Neural cell (in vitro differentiated cells): ENCODE data around the gene SMPX. TPM values are rescaled to one million over a fixed set of nuclear protein-coding genes. Genes with fewer than 3 reads are reported as not detected.

Experiments
- H2AFZ ChIP-seq: fragments of 200-600, 300-800 bp; sonication (generic), shearing (Covaris generic); 2 replicates; pipeline ENCODE4 v1.6.0; 2014; ENCODE audit warnings: low read depth, mild to moderate bottlenecking, antibody characterized with exemption, low read length, moderate library complexity
- H3F3A ChIP-seq: fragments of 200-600 bp; shearing (Covaris generic); 2 replicates; pipeline ENCODE4 v1.6.1; 2016; ENCODE audit warnings: mild to moderate bottlenecking, moderate library complexity, mixed read lengths, antibody characterized with exemption, low read length; ENCODE audit not compliant: insufficient read depth, poor library complexity, severe bottlenecking
- H3K27ac ChIP-seq: fragments of 200-600, 300-800 bp; sonication (generic), shearing (Covaris generic); 2 replicates; pipeline ENCODE4 v1.5.1; 2014; ENCODE audit warnings: mild to moderate bottlenecking, low read length, moderate library complexity
- H3K27me3 ChIP-seq: fragments of 300-800, 200-600 bp; sonication (generic), shearing (Covaris generic); 2 replicates; pipeline ENCODE4 v1.6.0; 2014; ENCODE audit warnings: mild to moderate bottlenecking, low read depth, low read length, moderate library complexity; ENCODE audit not compliant: insufficient read depth
- H3K36me3 ChIP-seq: fragments of 300-800, 200-600 bp; sonication (generic), shearing (Covaris generic); 2 replicates; pipeline ENCODE4 v1.5.1; 2014; ENCODE audit warnings: mild to moderate bottlenecking, antibody characterized with exemption, low read length, moderate library complexity; ENCODE audit not compliant: insufficient read depth
- H3K4me2 ChIP-seq: fragments of 300-800, 200-600 bp; sonication (generic), shearing (Covaris generic); 2 replicates; pipeline ENCODE4 v1.6.0; 2014; ENCODE audit warnings: mild to moderate bottlenecking, low read length
- H3K4me3 ChIP-seq: fragments of 300-800, 200-600 bp; sonication (generic), shearing (Covaris generic); 2 replicates; pipeline ENCODE4 v1.5.1; 2014; ENCODE audit warnings: mild to moderate bottlenecking, low read length, moderate library complexity
- H3K79me2 ChIP-seq: fragments of 200-600 bp; shearing (Covaris generic); replicated peaks from 2 replicates; pipeline ENCODE4 v1.6.0; 2014; ENCODE audit warnings: mild to moderate bottlenecking, low read length, moderate library complexity; ENCODE audit not compliant: insufficient read depth
- H3K9ac ChIP-seq: fragments of 300-800, 200-600 bp; sonication (generic), shearing (Covaris generic); 2 replicates; pipeline ENCODE4 v1.6.1; 2016; ENCODE audit warnings: mild to moderate bottlenecking, low read length, mixed read lengths
- H3K9me2 ChIP-seq: fragments of 200-600 bp; shearing (Covaris generic); 2 replicates; pipeline ENCODE4 v1.6.1; 2016; ENCODE audit warnings: mild to moderate bottlenecking, low read length, mixed read lengths; ENCODE audit not compliant: insufficient read depth
- H3K9me3 ChIP-seq: fragments of 200-600, 300-800 bp; sonication (generic), shearing (Covaris generic); 2 replicates; pipeline ENCODE4 v1.6.1; 2016; ENCODE audit warnings: mild to moderate bottlenecking, mixed run types, low read length, moderate library complexity, mixed read lengths
- H4K20me1 ChIP-seq: fragments of 200-600 bp; shearing (Covaris generic); 2 replicates; pipeline ENCODE4 v1.6.1; 2016; ENCODE audit warnings: mild to moderate bottlenecking, mixed run types; ENCODE audit not compliant: insufficient read depth
- EP300 ChIP-seq: fragments of 450-650 bp; conservative IDR thresholded peaks from 2 replicates; pipeline ENCODE4 v1.6.1; 2014; ENCODE audit warnings: antibody characterized with exemption, mild to moderate bottlenecking, moderate library complexity; ENCODE audit not compliant: poor library complexity, severe bottlenecking
- EZH2 ChIP-seq: fragments of 200-600, 300-800 bp; shearing (Covaris generic), sonication (generic); IDR thresholded peaks from 2 replicates; pipeline ENCODE4 v1.6.1; 2014; ENCODE audit warnings: antibody characterized with exemption, low read length, borderline replicate concordance, mild to moderate bottlenecking; ENCODE audit not compliant: insufficient read depth, poor library complexity, severe bottlenecking
- MXI1 ChIP-seq: fragments of 450-650 bp; conservative IDR thresholded peaks from 2 replicates; pipeline ENCODE4 v1.6.1; 2014; ENCODE audit warnings: antibody characterized with exemption, mild to moderate bottlenecking; ENCODE audit not compliant: poor library complexity, severe bottlenecking
- POLR2AphosphoS5 ChIP-seq: IDR thresholded peaks from 2 replicates; pipeline ENCODE4 v1.6.1; 2012
- RAD21 ChIP-seq: fragments of 450-650 bp; conservative IDR thresholded peaks from 2 replicates; pipeline ENCODE4 v1.6.1; 2014; ENCODE audit warnings: antibody characterized with exemption, mild to moderate bottlenecking, moderate library complexity
- SMC3 ChIP-seq: fragments of 450-650 bp; conservative IDR thresholded peaks from 2 replicates; pipeline ENCODE4 v1.6.1; 2014; ENCODE audit warnings: antibody characterized with exemption, mild to moderate bottlenecking, moderate library complexity; ENCODE audit not compliant: poor library complexity
- TAF1 ChIP-seq: IDR thresholded peaks from 2 replicates; pipeline ENCODE4 v1.6.1; 2012; ENCODE audit warnings: low read depth
- polyA minus RNA-seq: library from RNA; depleted of rRNA, polyadenylated mRNA; stranded (reverse); fragments of >200 nt; gene quantifications from 2 replicates; pipeline ENCODE4 v1.2.3, GENCODE V29; 2014
- polyA plus RNA-seq: library from polyadenylated mRNA; depleted of rRNA; stranded (reverse); fragments of >200 nt; gene quantifications from 2 replicates; pipeline ENCODE4 v1.2.3, GENCODE V29; 2014
- TF ChIP-seq, protein P1 (sequence below): IDR thresholded peaks from 2 replicates; pipeline ENCODE4 v1.6.1; 2012; ENCODE audit warnings: borderline replicate concordance
- TF ChIP-seq, protein P2 (sequence below): fragments of 450-650 bp; IDR thresholded peaks from 2 replicates; pipeline ENCODE4 v1.5.1; 2014; ENCODE audit warnings: antibody characterized with exemption, mild to moderate bottlenecking, moderate library complexity; ENCODE audit not compliant: poor library complexity, severe bottlenecking

The SMPX gene
- polyA plus RNA-seq (0.53 TPM in 1 of 2 replicates, not detected in the other), polyA minus RNA-seq (not detected in 2 replicates)

DNA sequence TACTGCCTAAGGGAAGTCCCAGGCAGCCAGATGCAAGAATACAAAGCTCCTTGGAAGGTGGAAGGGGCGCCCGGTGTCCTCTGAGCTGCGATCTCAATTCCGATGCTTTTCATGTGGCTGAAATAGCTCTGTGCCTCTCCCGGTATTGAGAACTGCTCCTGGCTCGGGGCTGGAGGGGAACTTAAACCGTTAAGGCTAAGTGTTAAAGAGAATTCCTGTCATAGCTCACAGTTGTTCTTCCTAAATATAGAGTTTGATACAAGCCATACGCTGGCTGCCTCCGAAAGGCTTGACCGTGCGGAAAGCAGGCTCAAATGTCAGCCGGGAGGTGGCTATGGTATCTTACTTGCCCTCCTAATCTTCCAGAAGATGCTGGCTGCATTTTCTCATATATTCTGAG lies at the start of gene SMPX:
TSS of gene SMPX (minus strand) at position 157 of the 400 bp plus-strand sequence. CDS start 3,826 bp downstream, outside the sequence.
- no peak within 1 kb of the TSS for H3K27ac ChIP-seq
- no peaks in the 10 kb centered on the region for H3K9me3 ChIP-seq
- no peaks in the 10 kb centered on the region for H3K27me3 ChIP-seq
- no peaks in the 10 kb centered on the region for H4K20me1 ChIP-seq
- no peaks in the 10 kb centered on the region for H3K9me2 ChIP-seq
- H3F3A ChIP-seq: no peaks in the 10 kb centered on the region
- no peak within 1 kb of the TSS for H3K9ac ChIP-seq
- no peaks in the 10 kb centered on the region for H3K36me3 ChIP-seq
- H3K4me3 ChIP-seq: no peak within 1 kb of the TSS
- no peak within 1 kb of the TSS for H3K4me2 ChIP-seq
- TF ChIP-seq POLR2AphosphoS5: no peak
- no peak for TF ChIP-seq EP300
- TF ChIP-seq EZH2: no peak
- no peak for TF ChIP-seq MXI1
- no peak for TF ChIP-seq TAF1
- no peak for TF ChIP-seq RAD21
- TF ChIP-seq, protein P1, sequence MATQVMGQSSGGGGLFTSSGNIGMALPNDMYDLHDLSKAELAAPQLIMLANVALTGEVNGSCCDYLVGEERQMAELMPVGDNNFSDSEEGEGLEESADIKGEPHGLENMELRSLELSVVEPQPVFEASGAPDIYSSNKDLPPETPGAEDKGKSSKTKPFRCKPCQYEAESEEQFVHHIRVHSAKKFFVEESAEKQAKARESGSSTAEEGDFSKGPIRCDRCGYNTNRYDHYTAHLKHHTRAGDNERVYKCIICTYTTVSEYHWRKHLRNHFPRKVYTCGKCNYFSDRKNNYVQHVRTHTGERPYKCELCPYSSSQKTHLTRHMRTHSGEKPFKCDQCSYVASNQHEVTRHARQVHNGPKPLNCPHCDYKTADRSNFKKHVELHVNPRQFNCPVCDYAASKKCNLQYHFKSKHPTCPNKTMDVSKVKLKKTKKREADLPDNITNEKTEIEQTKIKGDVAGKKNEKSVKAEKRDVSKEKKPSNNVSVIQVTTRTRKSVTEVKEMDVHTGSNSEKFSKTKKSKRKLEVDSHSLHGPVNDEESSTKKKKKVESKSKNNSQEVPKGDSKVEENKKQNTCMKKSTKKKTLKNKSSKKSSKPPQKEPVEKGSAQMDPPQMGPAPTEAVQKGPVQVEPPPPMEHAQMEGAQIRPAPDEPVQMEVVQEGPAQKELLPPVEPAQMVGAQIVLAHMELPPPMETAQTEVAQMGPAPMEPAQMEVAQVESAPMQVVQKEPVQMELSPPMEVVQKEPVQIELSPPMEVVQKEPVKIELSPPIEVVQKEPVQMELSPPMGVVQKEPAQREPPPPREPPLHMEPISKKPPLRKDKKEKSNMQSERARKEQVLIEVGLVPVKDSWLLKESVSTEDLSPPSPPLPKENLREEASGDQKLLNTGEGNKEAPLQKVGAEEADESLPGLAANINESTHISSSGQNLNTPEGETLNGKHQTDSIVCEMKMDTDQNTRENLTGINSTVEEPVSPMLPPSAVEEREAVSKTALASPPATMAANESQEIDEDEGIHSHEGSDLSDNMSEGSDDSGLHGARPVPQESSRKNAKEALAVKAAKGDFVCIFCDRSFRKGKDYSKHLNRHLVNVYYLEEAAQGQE: no peak
- TF ChIP-seq, protein P2, sequence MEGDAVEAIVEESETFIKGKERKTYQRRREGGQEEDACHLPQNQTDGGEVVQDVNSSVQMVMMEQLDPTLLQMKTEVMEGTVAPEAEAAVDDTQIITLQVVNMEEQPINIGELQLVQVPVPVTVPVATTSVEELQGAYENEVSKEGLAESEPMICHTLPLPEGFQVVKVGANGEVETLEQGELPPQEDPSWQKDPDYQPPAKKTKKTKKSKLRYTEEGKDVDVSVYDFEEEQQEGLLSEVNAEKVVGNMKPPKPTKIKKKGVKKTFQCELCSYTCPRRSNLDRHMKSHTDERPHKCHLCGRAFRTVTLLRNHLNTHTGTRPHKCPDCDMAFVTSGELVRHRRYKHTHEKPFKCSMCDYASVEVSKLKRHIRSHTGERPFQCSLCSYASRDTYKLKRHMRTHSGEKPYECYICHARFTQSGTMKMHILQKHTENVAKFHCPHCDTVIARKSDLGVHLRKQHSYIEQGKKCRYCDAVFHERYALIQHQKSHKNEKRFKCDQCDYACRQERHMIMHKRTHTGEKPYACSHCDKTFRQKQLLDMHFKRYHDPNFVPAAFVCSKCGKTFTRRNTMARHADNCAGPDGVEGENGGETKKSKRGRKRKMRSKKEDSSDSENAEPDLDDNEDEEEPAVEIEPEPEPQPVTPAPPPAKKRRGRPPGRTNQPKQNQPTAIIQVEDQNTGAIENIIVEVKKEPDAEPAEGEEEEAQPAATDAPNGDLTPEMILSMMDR: no peak
- TF ChIP-seq SMC3: no peak
- H3K79me2 ChIP-seq: no peaks in the 10 kb centered on the region
- no peak within 1 kb of the TSS for H2AFZ ChIP-seq

DNA sequence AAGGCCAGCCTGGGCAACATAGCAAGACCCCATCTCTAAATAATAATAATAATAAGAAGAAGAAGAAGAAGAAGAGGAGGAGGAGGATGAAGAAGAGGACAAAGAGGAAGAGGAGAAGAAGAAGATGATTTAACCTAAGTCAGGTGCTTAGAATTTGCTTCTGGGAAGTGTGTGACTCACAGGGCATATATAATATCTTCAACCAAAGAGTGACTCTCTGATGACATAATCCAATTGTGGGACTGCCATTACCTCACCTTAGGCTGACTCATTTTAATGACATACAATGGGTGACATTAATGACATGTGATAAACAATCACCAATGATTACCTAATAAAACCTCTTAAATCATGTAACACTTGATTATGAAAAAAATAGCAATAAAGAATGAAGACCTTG lies 48.8 kb upstream of the SMPX start:
- Histone ChIP-seq H4K20me1 (no peaks in the 10 kb centered on the region), H3K4me3 (no peak overlapping the region), H3F3A (no peaks in the 10 kb centered on the region), H3K9me3 (no peaks in the 10 kb centered on the region), H3K4me2 (no peak overlapping the region), H3K36me3 (no peaks in the 10 kb centered on the region), H3K9me2 (no peaks in the 10 kb centered on the region), H3K9ac (no peak overlapping the region), H2AFZ (no peak overlapping the region), H3K27ac (no peak overlapping the region), H3K79me2 (no peaks in the 10 kb centered on the region), H3K27me3 (no peaks in the 10 kb centered on the region)
- no peak for TF ChIP-seq MXI1
- TF ChIP-seq SMC3: no peak

DNA sequence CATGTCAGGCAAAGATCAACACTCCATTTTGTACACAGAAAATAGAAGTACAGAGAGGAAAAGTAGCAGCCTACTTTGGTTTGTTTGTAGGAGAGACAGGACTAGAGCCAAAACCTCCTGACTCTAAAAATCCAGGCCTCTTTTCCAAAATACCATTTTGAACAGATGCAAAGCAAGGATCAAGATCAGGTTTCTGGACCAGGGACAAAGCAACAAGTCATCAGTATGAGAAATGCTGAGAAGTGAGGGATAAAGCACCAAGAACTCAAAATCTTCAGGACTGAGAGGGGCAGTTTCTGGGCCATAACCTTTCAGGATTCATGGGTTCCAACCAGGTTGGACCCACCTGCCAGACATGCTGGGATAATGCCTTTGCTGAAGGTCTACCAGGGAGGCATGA lies 44.9 kb upstream of the SMPX start:
- Histone ChIP-seq H3K9ac (no peak overlapping the region), H3K9me2 (no peaks in the 10 kb centered on the region), H3K27ac (no peak overlapping the region), H3F3A (no peaks in the 10 kb centered on the region), H3K9me3 (no peaks in the 10 kb centered on the region), H2AFZ (no peak overlapping the region), H3K79me2 (no peaks in the 10 kb centered on the region), H3K36me3 (no peaks in the 10 kb centered on the region), H3K27me3 (no peaks in the 10 kb centered on the region), H3K4me2 (no peak overlapping the region), H4K20me1 (no peaks in the 10 kb centered on the region), H3K4me3 (no peak overlapping the region)
- TF ChIP-seq POLR2AphosphoS5 (no peak), EZH2 (no peak), EP300 (no peak), TAF1 (no peak), MXI1 (no peak), SMC3 (no peak), RAD21 (no peak)
- TF ChIP-seq, protein P2: no peak
- TF ChIP-seq, protein P1: no peak
